ENCODE measurements around the gene SRD5A1. TPM values are rescaled to one million over a fixed set of nuclear protein-coding genes. Genes with fewer than 3 reads are reported as not detected.

SRD5A1 gene
- total RNA-seq, 1 donor from 2014 or later, result 16.6 TPM

DNA sequence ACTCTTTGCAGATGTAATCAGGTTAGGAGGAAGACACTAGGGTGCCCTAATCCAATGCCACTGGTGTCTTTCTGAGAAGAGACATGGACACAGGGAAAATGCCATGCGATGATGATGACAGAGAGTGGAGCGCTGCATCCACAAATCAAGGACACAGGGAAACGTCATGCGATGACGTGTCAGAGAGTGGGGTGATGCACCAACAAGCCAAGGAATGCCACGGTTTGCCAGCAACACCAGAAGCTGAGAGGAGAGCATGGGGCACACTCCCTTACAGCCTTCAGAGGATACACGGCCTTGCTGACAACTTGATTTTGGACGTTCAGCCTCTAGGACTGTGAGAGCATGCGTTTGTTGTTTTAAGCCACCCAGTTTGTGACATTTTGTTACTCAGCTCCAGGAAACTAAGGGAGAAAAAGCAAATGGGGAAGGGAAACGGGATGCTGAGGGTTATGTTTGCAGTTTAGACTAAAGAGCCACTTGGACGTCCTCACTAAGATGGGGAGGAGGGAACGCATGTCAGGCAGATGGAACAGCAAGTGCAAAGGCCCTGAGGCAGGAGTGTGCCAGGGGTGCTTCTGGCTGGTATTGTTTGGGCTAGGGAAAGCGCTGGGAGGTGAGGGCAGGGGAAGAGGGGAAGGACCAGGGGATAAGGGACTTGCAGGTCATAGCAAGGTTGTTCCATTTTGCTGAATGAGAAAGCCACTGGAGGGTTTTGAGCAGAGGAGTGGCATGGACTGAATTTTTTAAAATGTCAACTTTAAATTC lies 77.5 kb downstream of the SRD5A1 start:
- H3K4me3 Mint-ChIP-seq, result peak overlapping the region; percentile 24
- no peaks in the 10 kb centered on the region for H3K36me3 Mint-ChIP-seq (ENCODE audit: low read depth)
- peaks cover 21% of the 10 kb centered on the region for H3K4me1 Mint-ChIP-seq
- intact Hi-C loops (cut with micrococcal nuclease), result loop anchor here (5.0 to 10.0 kb wide), 2 partner anchors 1157 to 1216 kb away; partner anchors contain the start of genes FASTKD3 and MTRR
- no peak overlapping the region for H3K27ac Mint-ChIP-seq
- no peaks in the 10 kb centered on the region for H3K27me3 Mint-ChIP-seq
- H3K9me3 Mint-ChIP-seq, result no peaks in the 10 kb centered on the region
- DNase-seq, result peak; percentile 56

DNA sequence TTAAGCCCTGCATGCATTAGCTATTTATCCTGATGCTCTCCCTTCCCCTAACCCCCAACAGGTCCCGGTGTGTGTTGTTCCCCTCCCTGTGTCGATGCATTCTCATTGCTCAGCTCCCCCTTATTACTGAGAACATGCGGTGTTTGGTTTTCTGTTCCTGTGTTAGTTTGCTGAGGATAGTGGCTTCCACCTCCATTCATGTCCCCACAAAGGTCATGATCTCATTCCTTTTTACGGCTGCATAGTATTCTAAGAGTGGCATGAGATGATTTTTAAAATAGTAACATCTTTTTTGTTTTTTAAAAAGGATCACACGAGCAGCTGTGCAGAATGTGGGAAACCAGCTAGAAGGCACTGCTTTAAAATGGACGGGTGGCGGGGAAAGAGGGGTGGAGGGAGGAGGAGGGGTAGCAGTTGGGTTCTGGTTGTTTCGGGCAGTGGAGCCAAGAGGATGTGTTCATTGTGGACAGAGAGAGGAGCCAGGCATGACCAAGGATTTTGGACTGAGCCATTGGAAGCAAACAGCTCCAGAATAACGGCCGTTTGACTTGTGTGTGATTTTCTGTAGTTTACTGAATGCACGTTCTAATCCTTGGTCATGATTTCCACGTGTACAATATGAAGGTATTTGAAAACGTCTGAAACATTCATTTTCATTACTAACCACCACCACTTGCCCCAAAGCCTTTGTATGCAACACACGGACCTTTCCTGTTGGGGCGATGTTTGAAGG lies 78.3 kb downstream of the SRD5A1 start:
- H3K9me3 Mint-ChIP-seq, result no peaks in the 10 kb centered on the region
- H3K27ac Mint-ChIP-seq, result peak overlapping the region; percentile 97
- DNase-seq, result peak; percentile 53
- peaks cover 25% of the 10 kb centered on the region for H3K4me1 Mint-ChIP-seq
- peak overlapping the region; percentile 89 for H3K4me3 Mint-ChIP-seq
- H3K36me3 Mint-ChIP-seq (ENCODE audit: low read depth), result peaks cover 5% of the 10 kb centered on the region
- no peaks in the 10 kb centered on the region for H3K27me3 Mint-ChIP-seq
- intact Hi-C loops (cut with micrococcal nuclease), result loop anchor here (2.0 to 10.0 kb wide), 4 partner anchors 25 to 1217 kb away; partner anchors contain the start of genes FASTKD3 and MTRR

DNA sequence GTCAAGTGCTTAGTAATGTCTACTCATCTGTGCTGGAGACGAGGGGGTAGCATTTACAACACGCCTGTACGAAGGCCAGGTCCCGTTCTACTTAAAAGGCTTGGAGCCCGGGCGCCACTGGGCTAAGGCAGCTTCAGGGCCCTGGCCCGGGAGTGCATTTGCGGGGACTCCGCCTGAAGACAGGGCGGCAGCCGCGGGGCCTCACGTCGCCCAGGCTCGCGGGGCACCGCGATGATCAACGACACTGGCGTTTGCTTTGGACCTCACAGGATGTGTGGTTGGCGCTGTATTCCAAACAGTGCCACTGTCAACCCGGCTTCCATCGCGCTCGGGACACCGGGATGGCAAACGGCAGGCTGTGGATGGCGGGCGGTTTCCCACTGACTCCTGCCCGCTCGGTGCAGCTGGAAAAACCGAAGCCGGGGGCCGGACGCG lies 78.9 kb downstream of the SRD5A1 start:
- Mint-ChIP-seq H3K27ac (peak overlapping the region; percentile 97), H3K36me3 (ENCODE audit: low read depth) (peaks cover 9% of the 10 kb centered on the region), H3K4me1 (peaks cover 30% of the 10 kb centered on the region), H3K4me3 (peak overlapping the region; percentile 89), H3K9me3 (no peaks in the 10 kb centered on the region), H3K27me3 (no peaks in the 10 kb centered on the region)
- intact Hi-C loops (cut with micrococcal nuclease), result loop anchor here (2.0 to 10.0 kb wide), 4 partner anchors 25 to 1217 kb away; partner anchors contain the start of genes FASTKD3 and MTRR
- peak; percentile 85 for DNase-seq

DNA sequence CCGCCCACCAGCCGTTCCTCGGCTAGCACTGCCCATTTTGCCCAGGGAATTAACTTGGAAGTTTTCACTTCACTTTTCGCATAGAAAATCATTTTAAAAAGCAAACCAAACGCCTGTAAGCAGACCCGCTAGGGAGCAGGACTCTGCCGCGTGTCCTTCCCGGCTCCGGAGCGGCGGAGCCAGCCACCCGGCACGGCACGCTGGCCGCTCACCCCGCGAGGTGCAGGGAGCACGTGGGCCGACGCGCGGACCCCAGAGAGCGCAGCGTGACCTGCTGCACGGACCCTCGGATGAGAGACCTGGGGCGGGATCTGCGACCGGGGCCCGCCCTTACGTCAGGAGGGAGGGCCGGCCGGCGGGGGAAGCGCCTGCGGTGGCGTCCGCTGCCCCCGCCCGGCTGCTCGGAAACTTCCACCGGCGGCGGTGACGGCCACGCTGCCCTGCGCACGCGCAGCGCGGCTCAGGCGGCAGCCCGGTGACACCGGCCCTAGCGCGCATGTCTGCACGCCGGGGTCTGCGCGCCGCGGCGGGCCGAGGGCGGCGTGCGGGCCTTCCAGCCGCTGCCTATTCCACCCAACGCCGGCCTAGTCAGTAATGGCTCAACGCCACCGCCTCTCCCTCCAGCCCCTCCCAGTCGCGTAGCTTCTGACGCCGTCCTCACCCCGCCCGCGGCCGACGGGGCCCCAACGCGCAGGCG lies 79.5 kb downstream of the SRD5A1 start:
- peak; percentile 99 for DNase-seq

DNA sequence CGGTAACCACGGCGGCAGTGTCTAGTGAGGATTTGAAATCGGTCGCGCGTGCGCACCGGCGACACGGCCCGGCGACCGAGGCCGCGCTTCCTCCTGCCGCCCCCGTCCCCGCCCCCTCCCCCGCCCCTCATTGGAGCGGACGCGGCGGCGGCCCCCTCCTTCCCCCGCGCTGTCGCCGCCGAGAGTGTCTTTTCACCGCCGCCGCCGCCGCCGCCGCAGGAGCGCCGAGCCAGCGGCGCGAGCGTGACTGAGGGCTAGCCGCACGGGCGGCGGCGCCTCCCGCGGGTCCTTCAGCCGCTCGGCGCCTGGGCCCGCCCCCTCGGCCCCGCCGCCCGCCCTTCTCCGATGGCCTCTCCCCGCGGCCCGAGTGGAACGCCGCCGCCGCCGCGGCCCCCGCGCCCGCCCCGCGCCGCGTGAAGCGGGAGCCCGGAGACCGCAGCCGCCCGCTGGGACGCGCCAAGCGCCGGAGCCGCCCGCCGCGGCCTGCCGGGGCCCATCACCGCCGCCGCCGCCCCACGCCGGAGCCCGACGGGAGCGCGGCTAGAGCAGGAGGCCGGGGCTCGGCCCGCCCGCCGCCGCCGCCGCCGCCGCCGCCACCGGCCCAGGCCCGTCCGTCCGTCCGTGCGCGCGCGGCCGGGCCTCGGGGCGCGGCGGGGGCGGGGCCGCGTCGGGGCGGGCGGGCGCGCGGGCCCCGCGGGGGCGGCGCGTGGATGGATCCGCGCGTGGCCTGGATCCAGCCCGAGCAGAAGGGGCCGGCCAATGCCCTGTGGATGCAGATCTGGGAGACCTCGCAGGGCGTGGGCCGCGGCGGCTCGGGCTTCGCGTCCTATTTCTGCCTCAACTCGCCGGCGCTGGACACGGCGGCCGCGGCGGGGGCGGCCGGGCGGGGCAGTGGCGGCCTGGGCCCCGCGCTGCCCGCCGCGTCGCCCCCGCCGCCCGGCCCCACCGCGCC lies 80.3 kb downstream of the SRD5A1 start, which contains the start of gene TENT4A:
TENT4A (plus strand) TSS at position 159 of the 952 bp plus-strand sequence; CDS start at position 711, 552 bp downstream.
- Mint-ChIP-seq H3K4me1 (peaks cover 44% of the 10 kb centered on the region), H3K9me3 (no peaks in the 10 kb centered on the region), H3K4me3 (peak within 1 kb of the TSS; percentile 89), H3K27me3 (no peaks in the 10 kb centered on the region), H3K27ac (peak within 1 kb of the TSS; percentile 97), H3K36me3 (ENCODE audit: low read depth) (peaks cover 18% of the 10 kb centered on the region)
- peak; percentile 77 for DNase-seq
- intact Hi-C loops (cut with micrococcal nuclease), result loop anchor here (1.0 to 10.0 kb wide), 6 partner anchors 23 to 1219 kb away; partner anchors contain the start of genes FASTKD3, MED10, MTRR and NSUN2

More for the DNA sequence above, 79.5 kb downstream of the SRD5A1 start:
- Mint-ChIP-seq H3K36me3 (ENCODE audit: low read depth) (peaks cover 10% of the 10 kb centered on the region), H3K4me1 (peaks cover 35% of the 10 kb centered on the region), H3K27ac (peak overlapping the region; percentile 97), H3K4me3 (peak overlapping the region; percentile 89), H3K27me3 (no peaks in the 10 kb centered on the region), H3K9me3 (no peaks in the 10 kb centered on the region)
- intact Hi-C loops (cut with micrococcal nuclease), result loop anchor here (1.0 to 10.0 kb wide), 6 partner anchors 24 to 1218 kb away; partner anchors contain the start of genes FASTKD3, MED10, MTRR and NSUN2

DNA sequence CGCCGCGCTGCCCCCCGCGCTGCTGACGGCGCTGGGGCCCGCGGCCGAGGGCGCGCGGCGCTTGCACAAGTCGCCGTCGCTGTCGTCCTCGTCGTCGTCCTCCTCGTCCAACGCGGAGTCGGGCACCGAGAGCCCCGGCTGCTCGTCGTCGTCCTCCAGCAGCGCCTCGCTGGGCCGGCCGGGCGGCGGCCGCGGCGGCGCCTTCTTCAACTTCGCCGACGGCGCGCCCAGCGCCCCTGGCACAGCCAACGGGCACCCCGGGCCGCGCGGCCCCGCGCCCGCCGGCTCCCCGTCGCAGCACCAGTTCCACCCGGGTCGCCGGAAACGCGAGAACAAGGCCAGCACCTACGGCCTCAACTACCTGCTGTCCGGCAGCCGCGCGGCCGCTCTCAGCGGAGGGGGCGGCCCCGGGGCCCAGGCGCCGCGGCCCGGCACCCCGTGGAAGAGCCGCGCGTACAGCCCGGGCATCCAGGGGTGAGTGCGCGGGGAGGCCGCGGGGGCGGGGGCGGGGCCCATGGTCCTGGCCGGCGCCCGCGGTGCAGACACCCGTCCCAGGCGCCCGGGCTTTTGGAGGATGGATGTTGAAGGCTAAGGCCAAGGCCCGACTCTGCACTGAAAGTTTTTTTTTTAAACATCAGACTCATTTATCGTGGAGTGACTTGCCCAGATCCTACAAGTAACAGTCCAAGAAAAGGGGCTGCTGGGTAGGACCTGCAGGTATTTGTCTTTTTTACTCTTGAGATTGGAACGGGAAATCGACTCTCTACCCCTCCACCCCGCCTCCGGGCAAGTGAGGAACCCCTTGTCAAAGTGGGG lies 81.2 kb downstream of the SRD5A1 start:
- Mint-ChIP-seq H3K4me3 (peak overlapping the region; percentile 91), H3K27me3 (no peaks in the 10 kb centered on the region), H3K27ac (peak overlapping the region; percentile 83), H3K9me3 (no peaks in the 10 kb centered on the region), H3K4me1 (peaks cover 50% of the 10 kb centered on the region), H3K36me3 (ENCODE audit: low read depth) (peaks cover 24% of the 10 kb centered on the region)
- peak; percentile 78 for DNase-seq
- intact Hi-C loops (cut with micrococcal nuclease), result loop anchor here (5.0 to 10.0 kb wide), 2 partner anchors 1153 to 1220 kb away; partner anchors contain the start of genes FASTKD3 and MTRR

DNA sequence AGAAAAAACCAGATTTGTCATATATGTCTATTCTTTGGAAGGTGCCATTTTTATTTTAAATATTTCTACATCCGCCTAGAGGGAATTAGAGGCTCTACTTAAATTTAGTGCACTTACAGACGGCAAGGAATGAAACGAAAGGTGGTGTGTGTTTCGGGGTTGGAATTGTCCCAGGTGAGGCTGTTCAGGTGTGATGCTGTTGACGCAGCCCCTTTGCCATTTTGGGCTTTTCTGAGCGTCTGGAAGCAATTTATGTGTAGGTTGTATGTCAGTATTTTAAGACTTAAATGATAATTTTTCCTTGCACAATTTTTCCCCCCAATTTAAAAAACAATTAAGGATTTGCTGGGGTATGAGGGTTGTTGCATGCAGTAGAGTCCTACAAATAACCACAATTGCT lies 82.0 kb downstream of the SRD5A1 start:
- peaks cover 27% of the 10 kb centered on the region for H3K36me3 Mint-ChIP-seq (ENCODE audit: low read depth)
- intact Hi-C loops (cut with micrococcal nuclease), result loop anchor here (10.0 kb wide), 1 partner anchor 1220 kb away; no protein-coding TSS in a partner anchor
- DNase-seq, result peak; percentile 55
- peak overlapping the region; percentile 54 for H3K27ac Mint-ChIP-seq
- peaks cover 58% of the 10 kb centered on the region for H3K4me1 Mint-ChIP-seq
- no peaks in the 10 kb centered on the region for H3K9me3 Mint-ChIP-seq
- H3K27me3 Mint-ChIP-seq, result no peaks in the 10 kb centered on the region
- peak overlapping the region; percentile 91 for H3K4me3 Mint-ChIP-seq

DNA sequence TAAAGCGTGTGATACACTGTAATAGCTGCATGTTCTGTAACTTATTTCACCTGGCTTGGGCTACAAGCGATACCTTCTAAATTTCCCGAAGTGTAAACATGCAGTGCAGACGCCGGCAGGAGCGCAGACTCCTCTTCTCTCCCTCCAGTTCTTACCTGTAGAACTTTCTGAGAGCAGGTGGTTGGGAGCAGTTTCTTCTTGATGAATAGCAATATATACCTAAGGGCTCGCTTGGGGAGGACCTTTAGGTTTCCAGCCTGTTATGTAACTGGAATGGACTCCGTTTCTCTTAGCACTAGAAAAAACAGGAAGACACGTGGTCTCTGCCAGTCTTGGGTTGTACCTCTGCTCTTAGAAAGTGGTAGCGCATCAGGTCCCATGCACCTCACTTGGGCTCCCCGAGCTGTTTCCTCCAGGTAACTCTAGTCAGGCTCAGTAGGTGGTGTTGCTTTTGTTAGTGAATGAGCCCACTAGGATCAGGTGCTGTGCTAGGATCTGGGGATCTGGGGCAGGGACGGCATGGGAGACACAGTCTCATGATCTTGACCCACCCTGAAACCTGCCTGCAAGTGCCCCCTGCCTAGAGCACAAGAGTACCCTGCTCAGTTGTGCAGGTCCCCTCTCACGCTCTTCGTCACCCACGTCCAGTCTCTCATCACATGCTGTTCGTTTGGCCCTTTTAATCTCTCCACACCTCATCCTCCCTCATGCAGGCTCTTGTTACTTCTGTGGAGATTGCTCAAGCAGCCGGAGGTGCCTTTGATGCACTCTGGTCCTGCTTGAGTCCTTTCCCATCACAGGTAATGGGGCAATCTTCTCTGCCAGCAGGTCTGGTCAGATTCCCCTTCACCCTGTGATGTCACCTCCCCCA lies 82.8 kb downstream of the SRD5A1 start:
- peaks cover 27% of the 10 kb centered on the region for H3K36me3 Mint-ChIP-seq (ENCODE audit: low read depth)
- DNase-seq, result peak; percentile 77
- H3K4me1 Mint-ChIP-seq, result peaks cover 58% of the 10 kb centered on the region
- H3K9me3 Mint-ChIP-seq, result no peaks in the 10 kb centered on the region
- intact Hi-C loops (cut with micrococcal nuclease), result loop anchor here (10.0 kb wide), 1 partner anchor 1221 kb away; no protein-coding TSS in a partner anchor
- no peaks in the 10 kb centered on the region for H3K27me3 Mint-ChIP-seq
- H3K27ac Mint-ChIP-seq, result peak overlapping the region; percentile 67
- H3K4me3 Mint-ChIP-seq, result peak overlapping the region; percentile 91

DNA sequence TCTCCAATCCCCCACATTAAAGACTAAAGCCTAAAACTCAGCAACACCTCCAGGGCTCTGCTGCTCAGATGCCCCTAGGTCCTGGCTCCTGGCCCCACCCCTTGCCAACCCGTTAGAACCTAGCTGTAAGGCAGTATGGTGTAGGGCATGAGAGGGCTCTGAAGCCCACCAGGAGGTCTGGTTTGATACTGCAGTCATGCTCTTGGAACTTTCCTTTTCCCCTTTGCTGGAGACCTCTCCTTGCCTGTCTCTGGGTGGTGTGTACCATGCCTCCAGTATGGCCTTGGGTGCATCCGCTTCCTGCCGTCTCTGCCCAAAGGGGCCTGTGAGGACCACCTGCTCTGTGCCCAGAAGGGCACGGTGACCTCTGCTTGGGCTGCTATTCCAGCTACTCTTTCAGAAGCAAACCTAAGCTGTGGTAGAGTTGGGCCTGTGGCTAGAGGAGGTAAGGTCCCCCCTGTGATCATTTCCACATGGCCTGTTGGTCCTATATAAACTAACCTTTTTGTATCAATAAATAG lies 83.4 kb downstream of the SRD5A1 start:
- peak; percentile 56 for DNase-seq
- Mint-ChIP-seq H3K4me3 (peak overlapping the region; percentile 91), H3K27me3 (no peaks in the 10 kb centered on the region), H3K27ac (peak overlapping the region; percentile 67), H3K36me3 (ENCODE audit: low read depth) (peaks cover 30% of the 10 kb centered on the region), H3K9me3 (no peaks in the 10 kb centered on the region), H3K4me1 (peaks cover 62% of the 10 kb centered on the region)
- intact Hi-C loops (cut with micrococcal nuclease), result loop anchor here (10.0 kb wide), 1 partner anchor 1222 kb away; no protein-coding TSS in a partner anchor

DNA sequence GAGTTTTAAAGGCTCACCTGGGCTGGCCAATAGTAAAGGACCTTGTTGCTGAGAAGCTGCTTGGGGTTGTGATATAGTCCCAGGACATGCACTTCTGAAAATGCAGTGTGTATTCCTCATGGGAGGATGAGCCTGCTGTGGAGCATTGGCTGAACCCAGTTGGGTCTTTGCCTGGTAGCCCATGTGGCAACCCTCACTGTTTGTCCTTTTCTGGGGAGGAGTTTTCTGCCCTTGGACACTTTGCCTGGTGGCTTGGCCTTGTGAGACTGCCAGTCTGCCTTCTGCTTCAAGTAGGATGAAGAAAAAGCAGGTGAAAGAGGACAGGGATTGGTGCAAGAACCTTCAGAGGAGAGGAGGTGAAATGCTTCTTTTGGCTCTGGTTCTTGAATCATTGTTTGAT lies 84.0 kb downstream of the SRD5A1 start:
- DNase-seq, result no peak
- peak overlapping the region; percentile 91 for H3K4me3 Mint-ChIP-seq
- peaks cover 61% of the 10 kb centered on the region for H3K4me1 Mint-ChIP-seq
- intact Hi-C loops (cut with micrococcal nuclease), result loop anchor here (10.0 kb wide), 1 partner anchor 1222 kb away; no protein-coding TSS in a partner anchor
- peak overlapping the region; percentile 12 for H3K27ac Mint-ChIP-seq
- peaks cover 32% of the 10 kb centered on the region for H3K36me3 Mint-ChIP-seq (ENCODE audit: low read depth)
- no peaks in the 10 kb centered on the region for H3K27me3 Mint-ChIP-seq
- no peaks in the 10 kb centered on the region for H3K9me3 Mint-ChIP-seq

DNA sequence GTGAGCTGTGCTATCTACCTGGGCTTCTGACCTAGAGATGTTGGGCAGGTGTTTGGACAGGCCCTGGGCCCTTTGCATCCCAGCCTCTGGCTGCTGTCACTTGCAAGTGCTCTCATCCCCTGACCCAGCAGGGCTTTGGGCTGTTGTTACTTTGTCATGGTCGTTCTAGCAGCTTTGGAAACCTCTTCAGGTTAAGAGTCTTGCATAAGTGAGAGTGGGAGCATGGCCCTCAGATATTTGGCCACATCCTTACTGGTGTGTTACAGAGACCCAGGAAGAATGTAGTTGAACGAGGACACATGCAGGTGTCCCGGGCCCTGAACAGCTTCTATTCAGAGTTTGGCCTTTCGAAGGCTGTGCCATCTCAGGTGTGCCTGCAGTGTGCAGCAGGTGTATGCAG lies 84.4 kb downstream of the SRD5A1 start:
- intact Hi-C loops (cut with micrococcal nuclease), result loop anchor here (10.0 kb wide), 1 partner anchor 1223 kb away; no protein-coding TSS in a partner anchor
- Mint-ChIP-seq H3K4me3 (no peak overlapping the region), H3K27ac (peak overlapping the region; percentile 15), H3K4me1 (peaks cover 62% of the 10 kb centered on the region), H3K36me3 (ENCODE audit: low read depth) (peaks cover 32% of the 10 kb centered on the region), H3K9me3 (no peaks in the 10 kb centered on the region), H3K27me3 (no peaks in the 10 kb centered on the region)
- no peak for DNase-seq
